ENCODE results near the gene GJD3. TPM values are rescaled to one million over a fixed set of nuclear protein-coding genes. Genes with fewer than 3 reads are reported as not detected.
"Not testable (repeated sequence)": the region's sequence is repeated elsewhere in the genome, so short reads cannot be mapped to it uniquely, and the experiment has no call there.

Gene GJD3
- total RNA-seq, 1 donor from 2014 or later, result not detected

- not testable (repeated sequence) for DNase-seq (ENCODE audit: low spot score)
These were observed 3.2 kb upstream of the GJD3 start for GRCh38 chr17:40367728-40368127.

GRCh38 chr17:40366861-40367518 lies 2.5 kb upstream of the GJD3 start:
- DNase-seq (ENCODE audit: low spot score), result no peak

GRCh38 chr17:40366076-40366860 lies 1.7 kb upstream of the GJD3 start:
- DNase-seq (ENCODE audit: low spot score), result no peak

- no peak for DNase-seq (ENCODE audit: low spot score)
These were observed 369 bp upstream of the GJD3 start for GRCh38 chr17:40364906-40365305.

- no peak for DNase-seq (ENCODE audit: low spot score)
These were observed 1.3 kb downstream of the GJD3 start for GRCh38 chr17:40363111-40363827.

GRCh38 chr17:40362696-40363110 lies 1.8 kb downstream of the GJD3 start:
- DNase-seq (ENCODE audit: low spot score), result no peak

- no peak for DNase-seq (ENCODE audit: low spot score)
These were observed 2.4 kb downstream of the GJD3 start for GRCh38 chr17:40361925-40362695.

GRCh38 chr17:40361063-40361924 lies 3.2 kb downstream of the GJD3 start:
- no peak for DNase-seq (ENCODE audit: low spot score)

GRCh38 chr17:40360091-40360490 lies 4.4 kb downstream of the GJD3 start:
- no peak for DNase-seq (ENCODE audit: low spot score)

GRCh38 chr17:40358323-40359038 lies 6.1 kb downstream of the GJD3 start:
- peak; percentile 92 for DNase-seq (ENCODE audit: low spot score)

GRCh38 chr17:40356990-40357881 lies 7.3 kb downstream of the GJD3 start:
- DNase-seq (ENCODE audit: low spot score), result no peak

- no peak for DNase-seq (ENCODE audit: low spot score)
These were observed 8.5 kb downstream of the GJD3 start for GRCh38 chr17:40355804-40356758.

- peak; percentile 61 for DNase-seq (ENCODE audit: low spot score)
These were observed 9.3 kb downstream of the GJD3 start for GRCh38 chr17:40355123-40355803.

- no peak for DNase-seq (ENCODE audit: low spot score)
These were observed 10.1 kb downstream of the GJD3 start for GRCh38 chr17:40354221-40355122.

- DNase-seq (ENCODE audit: low spot score), result no peak
These were observed 11.7 kb downstream of the GJD3 start for GRCh38 chr17:40352779-40353394.

Data from umbilical cord (tissue), 2 donors.